SJCRH30 (cell line): ENCODE results near the gene AMPH. TPM values are rescaled to one million over a fixed set of nuclear protein-coding genes. Genes with fewer than 3 reads are reported as not detected.
"Not testable (repeated sequence)": the region's sequence is repeated elsewhere in the genome, so short reads cannot be mapped to it uniquely, and the experiment has no call there.

Source experiments
- DNase-seq, 2 experiments: peaks; one replicate each; pipeline ENCODE4 v3.0.0-alpha.2; 2015 to 2020
- H3K27ac ChIP-seq: fragments of 250-450 bp; sonication (Bioruptor Pico); 2 replicates; pipeline ENCODE4 v1.5.1; 2020; ENCODE audit warnings: mild to moderate bottlenecking, moderate library complexity
- H3K27me3 ChIP-seq: fragments of 250-450 bp; sonication (Bioruptor Pico); 2 replicates; pipeline ENCODE4 v1.5.1; 2020; ENCODE audit warnings: mild to moderate bottlenecking, moderate library complexity
- H3K36me3 ChIP-seq: fragments of 250-450 bp; sonication (Bioruptor Pico); 2 replicates; pipeline ENCODE4 v1.5.1; 2020; ENCODE audit warnings: mild to moderate bottlenecking, moderate library complexity
- H3K4me1 ChIP-seq: fragments of 250-450 bp; sonication (Bioruptor Pico); 2 replicates; pipeline ENCODE4 v1.5.1; 2020; ENCODE audit warnings: mild to moderate bottlenecking, moderate library complexity
- H3K4me3 ChIP-seq: fragments of 250-450 bp; sonication (Bioruptor Pico); 2 replicates; pipeline ENCODE4 v1.5.1; 2020; ENCODE audit warnings: mild to moderate bottlenecking, moderate library complexity
- H3K9me3 ChIP-seq: fragments of 250-450 bp; sonication (Bioruptor Pico); replicated peaks from 2 replicates; pipeline ENCODE4 v1.5.1; 2020; ENCODE audit warnings: mild to moderate bottlenecking, moderate library complexity
- total RNA-seq: library from RNA; depleted of rRNA; stranded (reverse); fragments of >200 nt; shearing (Covaris generic); gene quantifications from 2 replicates; pipeline ENCODE4 v1.2.3, GENCODE V29; 2014

AMPH gene
- total RNA-seq, 1 experiment from 2014 or later: not detected

DNA sequence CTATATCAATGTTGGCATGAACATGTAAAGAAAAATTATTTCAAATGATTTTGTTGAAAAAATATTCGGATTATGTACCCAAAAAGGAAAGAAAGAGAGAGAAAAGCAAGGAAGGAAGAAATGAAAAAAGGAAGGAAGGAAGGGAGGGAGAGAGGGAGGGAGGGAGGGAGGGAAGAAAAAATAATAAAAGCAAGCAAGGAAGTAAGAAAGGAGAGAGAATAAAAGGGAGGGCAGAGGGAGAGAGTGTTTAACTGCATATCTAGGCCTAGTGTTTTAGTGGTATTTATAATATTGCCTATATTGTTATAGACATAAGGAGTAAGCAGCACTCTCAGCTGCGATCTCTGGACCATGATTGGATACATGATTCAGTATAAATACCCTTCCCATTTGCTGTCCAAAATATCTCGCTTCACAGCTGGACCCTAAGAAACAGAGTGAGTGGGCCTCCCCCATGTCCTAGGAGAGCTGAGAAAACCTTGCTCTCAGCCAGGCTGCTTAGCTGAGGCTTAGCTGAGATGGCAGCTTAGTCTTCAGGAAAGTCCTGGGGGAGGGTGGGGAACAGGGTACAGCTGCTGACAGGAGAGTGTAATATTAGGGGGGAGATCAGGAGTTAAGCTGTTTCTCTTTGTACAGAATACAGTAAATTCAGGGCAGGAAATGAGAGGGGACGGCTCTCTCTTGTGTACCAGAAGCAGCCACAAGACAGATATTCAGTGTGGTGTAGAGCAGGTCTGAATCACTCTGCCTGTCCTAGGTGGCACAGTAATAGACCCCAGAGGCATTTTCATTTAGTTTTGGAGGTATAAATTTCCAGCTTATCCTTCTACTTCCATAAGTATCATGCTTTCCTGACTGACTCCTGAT is 291.0 kb downstream of the AMPH start:
- Histone ChIP-seq H3K9me3 (no peaks in the 10 kb centered on the region), H3K27ac (no peak overlapping the region), H3K36me3 (no peaks in the 10 kb centered on the region), H3K4me1 (peaks cover 18% of the 10 kb centered on the region), H3K27me3 (no peaks in the 10 kb centered on the region), H3K4me3 (no peak overlapping the region)
- no peak for DNase-seq

DNA sequence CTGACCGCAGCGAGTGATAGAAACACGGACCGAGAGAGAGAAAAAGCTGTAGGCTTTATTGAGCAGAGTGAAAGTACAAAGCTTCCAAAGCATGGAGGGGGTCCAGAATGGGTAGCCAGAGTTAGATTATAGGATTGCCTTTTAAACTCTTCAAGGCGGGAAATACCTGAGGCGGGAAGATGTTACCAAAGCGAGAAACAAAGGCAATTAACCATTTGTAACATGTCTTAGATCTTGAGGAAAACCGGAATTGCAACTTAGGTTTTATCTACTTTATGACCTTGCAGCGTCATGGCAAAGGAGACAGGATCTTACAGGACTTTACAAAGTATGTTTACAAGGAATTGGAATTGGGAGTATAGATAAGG is 295.0 kb downstream of the AMPH start:
- H3K36me3 ChIP-seq, H3K4me1 ChIP-seq, H3K9me3 ChIP-seq, H3K4me3 ChIP-seq, DNase-seq, H3K27ac ChIP-seq, H3K27me3 ChIP-seq: not testable (repeated sequence)

DNA sequence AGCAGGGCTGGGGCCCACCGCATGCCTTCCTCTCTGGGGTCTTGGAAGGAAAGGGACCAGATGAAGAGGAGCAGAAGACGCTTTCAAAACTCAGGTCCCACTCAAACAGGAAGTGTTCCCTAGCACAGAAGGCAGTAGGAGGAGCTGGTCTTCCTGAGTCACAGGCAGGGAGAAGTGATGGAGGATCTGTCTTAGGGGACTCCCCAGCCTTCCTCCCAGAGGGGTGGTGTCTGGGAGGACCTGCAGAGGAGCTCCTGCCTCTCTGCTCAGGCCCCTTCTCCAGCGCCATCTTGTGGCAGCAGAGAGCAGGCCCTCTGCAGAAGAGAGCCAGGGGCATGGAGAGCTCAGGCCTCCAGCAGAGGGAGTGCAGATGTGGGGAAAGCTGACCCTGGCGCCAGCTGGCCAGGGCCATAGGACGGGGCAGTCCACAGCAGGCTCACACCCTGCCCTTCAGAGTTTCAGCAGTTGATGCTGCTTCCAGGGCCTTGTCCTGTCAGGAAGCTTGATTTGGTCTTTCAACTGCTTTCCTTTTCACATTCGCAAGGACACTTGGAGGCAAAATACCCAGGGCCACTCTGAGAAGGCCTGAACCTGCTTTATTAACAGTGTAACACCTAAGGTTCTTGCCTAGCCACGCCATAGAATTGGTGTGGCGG is 295.6 kb downstream of the AMPH start:
- Histone ChIP-seq H3K36me3 (no peaks in the 10 kb centered on the region), H3K4me3 (no peak overlapping the region), H3K27me3 (no peaks in the 10 kb centered on the region), H3K9me3 (no peaks in the 10 kb centered on the region), H3K4me1 (peaks cover 7% of the 10 kb centered on the region), H3K27ac (no peak overlapping the region)
- DNase-seq: peak; percentile 91 to 95

DNA sequence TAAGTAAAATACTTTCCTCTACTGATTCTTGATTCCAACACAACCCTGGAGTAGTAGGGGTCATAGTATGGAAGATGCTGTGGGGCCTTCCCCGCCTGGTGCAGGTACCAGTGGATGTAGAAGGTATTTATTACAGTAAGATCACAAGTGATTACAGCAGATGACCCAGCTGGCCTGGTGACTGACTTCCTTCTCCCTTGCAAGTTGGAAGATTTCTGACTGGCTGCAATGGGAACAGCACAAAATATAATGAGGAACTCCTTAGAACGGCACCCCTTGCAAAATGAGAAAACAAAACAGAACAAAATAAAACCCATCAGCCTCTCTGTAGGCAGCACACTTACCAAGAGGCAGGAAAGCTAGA is 296.1 kb downstream of the AMPH start:
- H3K4me1 ChIP-seq: peaks cover 7% of the 10 kb centered on the region
- H3K4me3 ChIP-seq: no peak overlapping the region
- no peaks in the 10 kb centered on the region for H3K9me3 ChIP-seq
- H3K27me3 ChIP-seq: no peaks in the 10 kb centered on the region
- DNase-seq: no peak
- no peaks in the 10 kb centered on the region for H3K36me3 ChIP-seq
- H3K27ac ChIP-seq: no peak overlapping the region

DNA sequence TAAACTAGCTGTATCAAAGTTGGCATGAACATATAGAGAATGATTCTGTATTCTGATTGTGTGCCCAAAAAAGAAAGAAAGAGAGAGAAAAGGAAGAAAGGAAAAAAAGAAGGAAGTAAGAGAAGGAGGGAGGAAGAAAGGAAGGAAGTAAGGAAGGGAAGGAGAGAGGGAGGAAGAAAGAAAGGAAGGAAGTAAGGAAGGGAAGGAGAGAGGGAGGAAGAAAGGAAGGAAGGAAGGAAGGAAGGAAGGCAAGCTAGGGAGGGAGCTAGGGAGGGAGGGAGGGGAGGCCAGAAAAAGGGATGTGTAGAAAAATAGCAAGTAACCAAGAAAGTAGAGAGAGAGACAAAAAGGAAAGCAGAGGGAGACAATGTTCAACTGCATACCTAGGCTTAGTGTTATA is 297.0 kb downstream of the AMPH start:
- no peaks in the 10 kb centered on the region for H3K9me3 ChIP-seq
- no peak for DNase-seq
- no peaks in the 10 kb centered on the region for H3K27me3 ChIP-seq
- H3K27ac ChIP-seq: no peak overlapping the region
- H3K4me1 ChIP-seq: peaks cover 7% of the 10 kb centered on the region
- no peaks in the 10 kb centered on the region for H3K36me3 ChIP-seq
- H3K4me3 ChIP-seq: no peak overlapping the region
